SH-SY5Y (cell line): ENCODE results near the gene IGFBP7.

Experiments
- GATA2 ChIP-seq: IDR thresholded peaks from 2 replicates; pipeline ENCODE4 v1.6.1; 2011; ENCODE audit warnings: mild to moderate bottlenecking, low read depth, low read length
- GATA3 ChIP-seq: IDR thresholded peaks from 2 replicates; pipeline ENCODE4 v1.6.1; 2011; ENCODE audit warnings: low read depth, mild to moderate bottlenecking, low read length, moderate library complexity

- TF ChIP-seq GATA2 = no peak
- no peak for TF ChIP-seq GATA3
Observed at GRCh38 chr4:57034520-57034919, 75.7 kb downstream of the IGFBP7 start.
